ENCODE data around the gene CTXND1.

GRCh38 chr15:80274554-80274953 is 22.5 kb upstream of the CTXND1 start:
- TF ChIP-seq EZH2 (optimal IDR thresholded peaks at IDR 0.05; ENCODE audit: low read depth, low read length) = no peak
- TF ChIP-seq CTCF (IDR thresholded peaks at IDR 0.05; ENCODE audit: low read length) = no peak
